GM21528 (cell line): ENCODE results near the gene EDC4.

Experiments used
- ATAC-seq: cut with Tn5 transposase; IDR thresholded peaks from one replicate; pipeline ENCODE4 v1.9.1; 2021; ENCODE audit warnings: mild to moderate bottlenecking, moderate library complexity; ENCODE audit not compliant: unreplicated experiment, low FRiP score

EDC4 gene

GRCh38 chr16:67873435-67874370, 851 bp downstream of the EDC4 start:
- no peak for ATAC-seq

- no peak for ATAC-seq
Measured at GRCh38 chr16:67874372-67874771, 1.5 kb downstream of the EDC4 start.

- no peak for ATAC-seq
Measured at GRCh38 chr16:67877064-67877463, 4.2 kb downstream of the EDC4 start.

GRCh38 chr16:67878232-67878631, 5.4 kb downstream of the EDC4 start:
- ATAC-seq: no peak

- ATAC-seq: no peak
Measured at GRCh38 chr16:67878846-67879245, 6.0 kb downstream of the EDC4 start.

GRCh38 chr16:67879462-67879861, 6.6 kb downstream of the EDC4 start:
- ATAC-seq: no peak

- ATAC-seq: no peak
Measured at GRCh38 chr16:67879936-67880335, 7.1 kb downstream of the EDC4 start.

GRCh38 chr16:67880584-67880983, 7.7 kb downstream of the EDC4 start:
- ATAC-seq: no peak

GRCh38 chr16:67881621-67882161, 8.8 kb downstream of the EDC4 start:
- no peak for ATAC-seq

- no peak for ATAC-seq
Measured at GRCh38 chr16:67882374-67883145, 9.7 kb downstream of the EDC4 start.

GRCh38 chr16:67883146-67883871, 10.5 kb downstream of the EDC4 start:
- ATAC-seq: no peak

- no peak for ATAC-seq
Measured at GRCh38 chr16:67883872-67884261, 11.0 kb downstream of the EDC4 start.

- no peak for ATAC-seq
Measured at GRCh38 chr16:67884684-67885083, 11.8 kb downstream of the EDC4 start, which contains the start of gene NRN1L. Gene NRN1L, plus strand, starts transcription at chr16:67884885. Its CDS starts 19 bp downstream, at chr16:67884904.

- no peak for ATAC-seq
Measured at GRCh38 chr16:67885545-67885944, 12.7 kb downstream of the EDC4 start.

- no peak for ATAC-seq
Measured at GRCh38 chr16:67885976-67886375, 13.1 kb downstream of the EDC4 start.

GRCh38 chr16:67886387-67886786, 13.5 kb downstream of the EDC4 start:
- ATAC-seq: no peak

GRCh38 chr16:67888331-67888730, 15.5 kb downstream of the EDC4 start:
- no peak for ATAC-seq

- no peak for ATAC-seq
Measured at GRCh38 chr16:67892375-67892774, 19.5 kb downstream of the EDC4 start.

GRCh38 chr16:67892899-67893742, 20.3 kb downstream of the EDC4 start, which contains the start of gene PSKH1:
Gene PSKH1, plus strand, starts transcription at chr16:67893254. Its CDS starts 15,496 bp downstream, at chr16:67908750.
- peak; percentile 84 for ATAC-seq
